Suppressor macrophage treated with lipopolysaccharide for 4 hours (primary cell): ENCODE results near the gene IFNA17.
A peak's percentile ranks its signal among the peaks of the same experiment; 100 is the strongest.
"Not testable (repeated sequence)": the region's sequence is repeated elsewhere in the genome, so short reads cannot be mapped to it uniquely, and the experiment has no call there.

Experiments
- DNase-seq: peaks from one replicate; pipeline ENCODE4 v3.0.0-alpha.2; 2020

Gene IFNA17

GRCh38 chr9:21210311-21210710 lies 17.7 kb downstream of the IFNA17 start:
- no peak for DNase-seq

- not testable (repeated sequence) for DNase-seq
These were observed 21.0 kb downstream of the IFNA17 start, which contains the start of gene IFNA10 for GRCh38 chr9:21207043-21207442. Gene IFNA10 (minus strand): TSS chr9:21207143. CDS start chr9:21207097, 46 bp downstream.

GRCh38 chr9:21205204-21205603 lies 22.8 kb downstream of the IFNA17 start:
- DNase-seq = no peak

GRCh38 chr9:21202105-21202504 lies 25.9 kb downstream of the IFNA17 start, which contains the start of gene IFNA7:
Gene IFNA7 (minus strand): TSS chr9:21202205. CDS start chr9:21202165, 40 bp downstream.
- not testable (repeated sequence) for DNase-seq

GRCh38 chr9:21194867-21195776 lies 32.9 kb downstream of the IFNA17 start:
- DNase-seq = peak; percentile 63

GRCh38 chr9:21187487-21187886 lies 40.5 kb downstream of the IFNA17 start, which contains the start of gene IFNA4:
Gene IFNA4 (minus strand): TSS chr9:21187587. CDS start chr9:21187531, 56 bp downstream.
- DNase-seq = not testable (repeated sequence)

GRCh38 chr9:21182810-21183736 lies 44.9 kb downstream of the IFNA17 start:
- peak; percentile 67 for DNase-seq
